HG02943 (cell line): ENCODE measurements around the gene RBM47.
"Not testable (repeated sequence)": the region's sequence is repeated elsewhere in the genome, so short reads cannot be mapped to it uniquely, and the experiment has no call there.

Experiments used
- ATAC-seq: cut with Tn5 transposase; IDR thresholded peaks from one replicate; pipeline ENCODE4 v1.9.1; 2021; ENCODE audit warnings: mild to moderate bottlenecking, low read depth, moderate library complexity; ENCODE audit not compliant: unreplicated experiment

Gene RBM47

GRCh38 chr4:40461062-40461461 is 168.6 kb downstream of the RBM47 start:
- no peak for ATAC-seq

- no peak for ATAC-seq
These were observed 171.0 kb downstream of the RBM47 start for GRCh38 chr4:40458683-40459082.

GRCh38 chr4:40458109-40458508 is 171.6 kb downstream of the RBM47 start:
- ATAC-seq, result no peak

GRCh38 chr4:40455340-40455902 is 174.2 kb downstream of the RBM47 start:
- no peak for ATAC-seq

- ATAC-seq, result no peak
These were observed 174.8 kb downstream of the RBM47 start for GRCh38 chr4:40454816-40455215.

GRCh38 chr4:40453912-40454311 is 175.8 kb downstream of the RBM47 start:
- no peak for ATAC-seq

GRCh38 chr4:40448875-40449274 is 180.8 kb downstream of the RBM47 start:
- ATAC-seq, result no peak

- no peak for ATAC-seq
These were observed 182.8 kb downstream of the RBM47 start for GRCh38 chr4:40446839-40447238.

GRCh38 chr4:40446261-40446750 is 183.4 kb downstream of the RBM47 start:
- not testable (repeated sequence) for ATAC-seq

- ATAC-seq, result no peak
These were observed 184.0 kb downstream of the RBM47 start for GRCh38 chr4:40445671-40446070.

- ATAC-seq, result no peak
These were observed 188.2 kb downstream of the RBM47 start for GRCh38 chr4:40441430-40441829.

- ATAC-seq, result no peak
These were observed 190.1 kb downstream of the RBM47 start for GRCh38 chr4:40439519-40439918.

GRCh38 chr4:40438384-40439026 is 191.2 kb downstream of the RBM47 start:
- no peak for ATAC-seq

- no peak for ATAC-seq
These were observed 191.8 kb downstream of the RBM47 start for GRCh38 chr4:40437741-40438383.

- not testable (repeated sequence) for ATAC-seq
These were observed 194.4 kb downstream of the RBM47 start for GRCh38 chr4:40435306-40435705.

- no peak for ATAC-seq
These were observed 195.5 kb downstream of the RBM47 start for GRCh38 chr4:40434126-40434687.

GRCh38 chr4:40432504-40432903 is 197.2 kb downstream of the RBM47 start:
- no peak for ATAC-seq

- not testable (repeated sequence) for ATAC-seq
These were observed 201.8 kb downstream of the RBM47 start for GRCh38 chr4:40427871-40428270.

- ATAC-seq, result no peak
These were observed 202.5 kb downstream of the RBM47 start for GRCh38 chr4:40427128-40427527.

GRCh38 chr4:40425799-40426574 is 203.7 kb downstream of the RBM47 start:
- no peak for ATAC-seq

- ATAC-seq, result no peak
These were observed 205.9 kb downstream of the RBM47 start for GRCh38 chr4:40423735-40424134.
